Naive thymus-derived CD4-positive, alpha-beta T cell (primary cell): Measurements from ENCODE around the gene DNAJC16. TPM values are rescaled to one million over a fixed set of nuclear protein-coding genes. Genes with fewer than 3 reads are reported as not detected.

Source experiments
- ATAC-seq: fragments of 150-1000 bp; cut with Tn5 transposase; 2 replicates; pipeline ENCODE4 v1.10.0; 2021; ENCODE audit warnings: mild to moderate bottlenecking, moderate library complexity
- CTCF ChIA-PET: fragments of 350-600 bp; sonication (Branson Sonifier 250); formaldehyde crosslinking; loops from one replicate; lab custom pipeline; 2021; ENCODE audit warnings: antibody characterized with exemption; lab: Charles Lee
- POLR2A ChIA-PET: fragments of 350-600 bp; sonication (Branson Sonifier 250); formaldehyde crosslinking; loops from one replicate; lab custom pipeline; 2021; ENCODE audit warnings: antibody characterized with exemption, inconsistent platforms; lab: Charles Lee
- DNase-seq, 9 donors: peaks; one replicate each; pipeline versions ENCODE4 v3.0.0 to v3.0.0-alpha.2; 2020 to 2022; ENCODE audit warnings: mixed read lengths in 1 of 9
- H3K27ac ChIP-seq: one replicate; pipeline ENCODE4 v1.7.0; 2013; ENCODE audit warnings: mild to moderate bottlenecking, low read depth, low read length, moderate library complexity
- H3K27me3 ChIP-seq, 2 donors: one replicate each; pipeline ENCODE4 v1.7.0; 2013; ENCODE audit warnings: low read length in 2 of 2, mild to moderate bottlenecking in 2 of 2, moderate library complexity in 2 of 2; ENCODE audit not compliant: control insufficient read depth in 2 of 2, insufficient read depth in 2 of 2
- H3K36me3 ChIP-seq, 3 experiments: 1 replicate in 2 of 3; 2 replicates in 1 of 3; pipeline ENCODE4 v1.7.0; 2013; ENCODE audit warnings: low read length in 3 of 3, mild to moderate bottlenecking in 3 of 3, moderate library complexity in 1 of 3; ENCODE audit not compliant: insufficient read depth in 3 of 3, control insufficient read depth in 2 of 3
- H3K4me1 ChIP-seq, 2 donors: one replicate each; pipeline ENCODE4 v1.7.0; 2013; ENCODE audit warnings: low read length in 2 of 2, mild to moderate bottlenecking in 2 of 2, moderate library complexity in 1 of 2; ENCODE audit not compliant: control insufficient read depth in 2 of 2, insufficient read depth in 2 of 2
- H3K4me3 ChIP-seq: 2 replicates; pipeline ENCODE4 v1.7.0; 2013; ENCODE audit warnings: mild to moderate bottlenecking, low read length
- H3K9me3 ChIP-seq, 3 experiments: 1 replicate in 2 of 3; 2 replicates in 1 of 3; pipeline ENCODE4 v1.7.0; 2013; ENCODE audit warnings: low read length in 3 of 3; ENCODE audit not compliant: control insufficient read depth in 2 of 3
- H3K27ac Mint-ChIP-seq, 9 donors: one replicate each; pipeline ENCODE4 v1.8.0; 2020 to 2022; ENCODE audit warnings: mixed read lengths in 9 of 9, mild to moderate bottlenecking in 8 of 9, moderate library complexity in 5 of 9, inconsistent platforms in 2 of 9
- H3K27me3 Mint-ChIP-seq, 5 donors: one replicate each; pipeline ENCODE4 v1.8.0; 2021 to 2022; ENCODE audit warnings: mixed read lengths in 5 of 5, mild to moderate bottlenecking in 1 of 5
- H3K36me3 Mint-ChIP-seq, 5 donors: one replicate each; pipeline ENCODE4 v1.8.0; 2020 to 2022; ENCODE audit warnings: mixed read lengths in 5 of 5, mild to moderate bottlenecking in 3 of 5, inconsistent platforms in 1 of 5
- H3K4me1 Mint-ChIP-seq, 7 donors: one replicate each; pipeline ENCODE4 v1.8.0; 2020 to 2022; ENCODE audit warnings: mixed read lengths in 7 of 7, mild to moderate bottlenecking in 3 of 7, inconsistent platforms in 1 of 7
- H3K4me3 Mint-ChIP-seq, 10 donors: one replicate each; pipeline ENCODE4 v1.8.0; 2020 to 2022; ENCODE audit warnings: mild to moderate bottlenecking in 10 of 10, mixed read lengths in 10 of 10, moderate library complexity in 6 of 10, inconsistent platforms in 2 of 10
- H3K9me3 Mint-ChIP-seq, 11 donors: one replicate each; pipeline ENCODE4 v1.8.0; 2020 to 2022; ENCODE audit warnings: mixed read lengths in 11 of 11, mild to moderate bottlenecking in 4 of 11, inconsistent platforms in 1 of 11, moderate library complexity in 1 of 11
- intact Hi-C, 2 donors: fragments of 100-400 bp; cut with micrococcal nuclease; formaldehyde crosslinking; loops; one replicate each; pipeline ENCODE4 v1.15.1; 2023
- polyA plus RNA-seq, 2 donors: library from polyadenylated mRNA; unstranded; fragments of 300-500 nt; fragmentation: Illumina TruSeq; gene quantifications; one replicate each; pipeline ENCODE4 v1.2.3, GENCODE V29; 2021
- total RNA-seq, 6 experiments: library from RNA in 5 of 6; stranded (reverse) in 5 of 6; gene quantifications; 1 replicate in 5 of 6; 2 replicates in 1 of 6; pipeline ENCODE4 v1.2.3 and lab custom pipeline; 2021 to 2026

Gene DNAJC16
- total and polyA plus RNA-seq, 7 experiments from 2014 or later = 9.6 to 29.4 (median 20.4) TPM

GRCh38 chr1:15531003-15531402 is 4.4 kb downstream of the DNAJC16 start:
- intact Hi-C loops = no loop called here
- Histone ChIP-seq H3K27ac (no peak overlapping the region), H3K4me3 (no peak overlapping the region), H3K4me1 (peaks cover 12 to 15% of the 10 kb centered on the region in 2 donors), H3K36me3 (peaks cover 0 to 12% (median 0%) of the 10 kb centered on the region in 3 experiments), H3K27me3 (no peaks in the 10 kb centered on the region), H3K9me3 (no peaks in the 10 kb centered on the region)
- DNase-seq = no peak
- Mint-ChIP-seq H3K27me3 (no peaks in the 10 kb centered on the region), H3K4me3 (no peak overlapping the region), H3K27ac (no peak overlapping the region), H3K36me3 (peaks cover 0 to 9% (median 4%) of the 10 kb centered on the region in 5 donors), H3K4me1 (peaks cover 19 to 50% (median 34%) of the 10 kb centered on the region in 7 donors), H3K9me3 (peaks cover 0 to 4% (median 0%) of the 10 kb centered on the region in 11 donors)
- ATAC-seq = no peak
- CTCF ChIA-PET = no interaction called here
- POLR2A ChIA-PET = no interaction called here

- Mint-ChIP-seq H3K4me3 (no peak overlapping the region), H3K4me1 (peaks cover 13 to 48% (median 29%) of the 10 kb centered on the region in 7 donors), H3K27me3 (no peaks in the 10 kb centered on the region), H3K36me3 (peaks cover 0 to 14% (median 9%) of the 10 kb centered on the region in 5 donors), H3K27ac (no peak overlapping the region), H3K9me3 (peaks cover 0 to under 1% (median 0%) of the 10 kb centered on the region in 11 donors)
- no peaks in the 10 kb centered on the region for H3K9me3 ChIP-seq
- intact Hi-C loops = no loop called here
- no peak overlapping the region for H3K4me3 ChIP-seq
- DNase-seq (no peak), ATAC-seq (no peak)
- H3K27me3 ChIP-seq = no peaks in the 10 kb centered on the region
- ChIA-PET CTCF (no interaction called here), POLR2A (no interaction called here)
- H3K4me1 ChIP-seq = peaks cover 7 to 11% of the 10 kb centered on the region in 2 donors
- H3K27ac ChIP-seq = no peak overlapping the region
- peaks cover 0 to 12% (median 0%) of the 10 kb centered on the region in 3 experiments for H3K36me3 ChIP-seq
Measured at GRCh38 chr1:15531682-15532081, 5.0 kb downstream of the DNAJC16 start.

- Histone ChIP-seq H3K27ac (no peak overlapping the region), H3K4me3 (no peak overlapping the region), H3K36me3 (peaks cover 0 to 50% (median 0%) of the 10 kb centered on the region in 3 experiments), H3K27me3 (no peaks in the 10 kb centered on the region), H3K9me3 (no peaks in the 10 kb centered on the region), H3K4me1 (no peaks in the 10 kb centered on the region)
- Mint-ChIP-seq H3K36me3 (peaks cover 7 to 44% (median 29%) of the 10 kb centered on the region in 5 donors), H3K27me3 (no peaks in the 10 kb centered on the region), H3K27ac (peak overlapping the region in 2 of 9 donors; percentile 5 to 15), H3K9me3 (no peaks in the 10 kb centered on the region), H3K4me1 (peaks cover 2 to 11% (median 8%) of the 10 kb centered on the region in 7 donors), H3K4me3 (no peak overlapping the region)
- intact Hi-C loops = no loop called here
- ATAC-seq (no peak), DNase-seq (no peak)
- POLR2A ChIA-PET = no interaction called here
- CTCF ChIA-PET = no interaction called here
Measured at GRCh38 chr1:15538771-15539170, 12.1 kb downstream of the DNAJC16 start.

GRCh38 chr1:15540186-15540585 is 13.5 kb downstream of the DNAJC16 start:
- no peak overlapping the region for H3K4me3 ChIP-seq
- POLR2A ChIA-PET = no interaction called here
- no peaks in the 10 kb centered on the region for H3K9me3 Mint-ChIP-seq
- H3K36me3 Mint-ChIP-seq = peaks cover 7 to 47% (median 33%) of the 10 kb centered on the region in 5 donors
- H3K27ac ChIP-seq = no peak overlapping the region
- H3K4me1 ChIP-seq = no peaks in the 10 kb centered on the region
- peaks cover 2 to 11% (median 4%) of the 10 kb centered on the region in 7 donors for H3K4me1 Mint-ChIP-seq
- H3K9me3 ChIP-seq = no peaks in the 10 kb centered on the region
- intact Hi-C loops = no loop called here
- H3K27ac Mint-ChIP-seq = peak overlapping the region in 1 of 9 donors; percentile 78
- no peak for DNase-seq
- ATAC-seq = no peak
- H3K4me3 Mint-ChIP-seq = no peak overlapping the region
- H3K27me3 Mint-ChIP-seq = no peaks in the 10 kb centered on the region
- H3K27me3 ChIP-seq = no peaks in the 10 kb centered on the region
- CTCF ChIA-PET = no interaction called here
- peaks cover 0 to 60% (median 0%) of the 10 kb centered on the region in 3 experiments for H3K36me3 ChIP-seq

GRCh38 chr1:15541231-15541792 is 14.7 kb downstream of the DNAJC16 start:
- CTCF ChIA-PET = interaction anchor here (0.6 kb wide), 1 partner anchor 284 kb away, joined by 3 read pairs; no protein-coding TSS in a partner anchor
- Histone ChIP-seq H3K36me3 (peaks cover 0 to 68% (median 0%) of the 10 kb centered on the region in 3 experiments), H3K27ac (no peak overlapping the region), H3K4me1 (no peaks in the 10 kb centered on the region), H3K9me3 (no peaks in the 10 kb centered on the region), H3K4me3 (no peak overlapping the region), H3K27me3 (no peaks in the 10 kb centered on the region)
- no peaks in the 10 kb centered on the region for H3K27me3 Mint-ChIP-seq
- H3K9me3 Mint-ChIP-seq = no peaks in the 10 kb centered on the region
- no peak for DNase-seq
- POLR2A ChIA-PET = no interaction called here
- H3K36me3 Mint-ChIP-seq = peaks cover 7 to 48% (median 31%) of the 10 kb centered on the region in 5 donors
- intact Hi-C loops = no loop called here
- no peak overlapping the region for H3K4me3 Mint-ChIP-seq
- peaks cover 2 to 11% (median 4%) of the 10 kb centered on the region in 7 donors for H3K4me1 Mint-ChIP-seq
- no peak overlapping the region for H3K27ac Mint-ChIP-seq
- no peak for ATAC-seq

- H3K27me3 Mint-ChIP-seq = no peaks in the 10 kb centered on the region
- H3K4me3 ChIP-seq = no peak overlapping the region
- H3K4me3 Mint-ChIP-seq = no peak overlapping the region
- CTCF ChIA-PET = no interaction called here
- no peak for ATAC-seq
- no peaks in the 10 kb centered on the region for H3K27me3 ChIP-seq
- H3K9me3 Mint-ChIP-seq = no peaks in the 10 kb centered on the region
- POLR2A ChIA-PET = interaction anchor here (0.5 kb wide), 1 partner anchor 112 kb away, joined by 3 read pairs; no protein-coding TSS in a partner anchor
- H3K27ac Mint-ChIP-seq = peak overlapping the region in 2 of 9 donors; percentile 5 to 83
- peaks cover 0 to 11% (median 4%) of the 10 kb centered on the region in 7 donors for H3K4me1 Mint-ChIP-seq
- intact Hi-C loops = no loop called here
- H3K27ac ChIP-seq = no peak overlapping the region
- no peaks in the 10 kb centered on the region for H3K9me3 ChIP-seq
- H3K4me1 ChIP-seq = no peaks in the 10 kb centered on the region
- DNase-seq = no peak
- H3K36me3 ChIP-seq = peaks cover under 1 to 77% (median under 1%) of the 10 kb centered on the region in 3 experiments
- H3K36me3 Mint-ChIP-seq = peaks cover 7 to 39% (median 28%) of the 10 kb centered on the region in 5 donors
Measured at GRCh38 chr1:15542388-15543250, 16.0 kb downstream of the DNAJC16 start.
